Neuronal stem cell (in vitro differentiated cells): ENCODE results near the gene TDO2.

Experiments
- DNase-seq: peaks from one replicate; pipeline ENCODE4 v3.0.0-alpha.2; 2013; ENCODE audit warnings: low spot score
- H2AFZ ChIP-seq: one replicate; pipeline ENCODE4 v1.6.1; 2013; ENCODE audit warnings: mild to moderate bottlenecking, low read length, inconsistent platforms
- H2AK5ac ChIP-seq: 2 replicates; pipeline ENCODE4 v1.6.1; 2013; ENCODE audit warnings: low read depth, mild to moderate bottlenecking, inconsistent platforms, low read length, moderate library complexity, mixed read lengths
- H2BK120ac ChIP-seq: 2 replicates; pipeline ENCODE4 v1.6.1; 2013; ENCODE audit warnings: low read depth, mild to moderate bottlenecking, inconsistent platforms, low read length, moderate library complexity, mixed read lengths
- H2BK12ac ChIP-seq: one replicate; pipeline ENCODE4 v1.6.1; 2013; ENCODE audit warnings: low read length, inconsistent platforms
- H2BK15ac ChIP-seq: 2 replicates; pipeline ENCODE4 v1.6.1; 2013; ENCODE audit warnings: mild to moderate bottlenecking, low read length, inconsistent platforms, mixed read lengths
- H2BK5ac ChIP-seq: one replicate; pipeline ENCODE4 v1.6.1; 2013; ENCODE audit warnings: inconsistent platforms, mild to moderate bottlenecking, low read length, moderate library complexity
- H3K14ac ChIP-seq: one replicate; pipeline ENCODE4 v1.6.1; 2013; ENCODE audit warnings: low read length, inconsistent platforms
- H3K18ac ChIP-seq: 2 replicates; pipeline ENCODE4 v1.6.1; 2013; ENCODE audit warnings: low read length, inconsistent platforms
- H3K23ac ChIP-seq: 2 replicates; pipeline ENCODE4 v1.6.1; 2013; ENCODE audit warnings: low read depth, mild to moderate bottlenecking, mixed read lengths, low read length, inconsistent platforms; ENCODE audit not compliant: poor library complexity
- H3K27ac ChIP-seq: replicated peaks from 3 replicates; pipeline ENCODE4 v1.5.1; 2013; ENCODE audit warnings: low read length, inconsistent platforms
- H3K27me3 ChIP-seq, 3 experiments: 2 replicates each; pipeline ENCODE4 v1.6.1; 2013; ENCODE audit warnings: low read length in 3 of 3, mild to moderate bottlenecking in 2 of 3, inconsistent platforms in 1 of 3, low read depth in 1 of 3, mixed read lengths in 1 of 3, moderate library complexity in 1 of 3; ENCODE audit not compliant: control insufficient read depth in 3 of 3, insufficient read depth in 3 of 3
- H3K36me3 ChIP-seq, 2 donors: replicated peaks in 1 of 2; 2 replicates each; pipeline ENCODE4 v1.6.1; 2013; ENCODE audit warnings: low read length in 2 of 2; ENCODE audit not compliant: control insufficient read depth in 2 of 2, insufficient read depth in 2 of 2
- H3K4ac ChIP-seq: 2 replicates; pipeline ENCODE4 v1.6.1; 2013; ENCODE audit warnings: inconsistent platforms, mild to moderate bottlenecking, low read length, moderate library complexity
- H3K4me1 ChIP-seq, 2 donors: 1 replicate in 1 of 2; 2 replicates in 1 of 2; pipeline ENCODE4 v1.6.1; 2013; ENCODE audit warnings: low read length in 2 of 2, low read depth in 1 of 2; ENCODE audit not compliant: control insufficient read depth in 2 of 2, insufficient read depth in 1 of 2
- H3K4me2 ChIP-seq: one replicate; pipeline ENCODE4 v1.6.1; 2013; ENCODE audit warnings: mild to moderate bottlenecking, low read length, inconsistent platforms; ENCODE audit not compliant: insufficient read depth, poor library complexity, severe bottlenecking
- H3K4me3 ChIP-seq, 2 donors: 2 replicates each; pipeline ENCODE4 v1.5.1; 2013; ENCODE audit warnings: low read length in 2 of 2, mild to moderate bottlenecking in 2 of 2, inconsistent platforms in 1 of 2, moderate library complexity in 1 of 2
- H3K79me1 ChIP-seq: one replicate; pipeline ENCODE4 v1.6.1; 2013; ENCODE audit warnings: low read depth, mild to moderate bottlenecking, inconsistent platforms, low read length, moderate library complexity
- H3K9ac ChIP-seq: one replicate; pipeline ENCODE4 v1.6.1; 2013; ENCODE audit warnings: mild to moderate bottlenecking, low read depth, low read length, inconsistent platforms; ENCODE audit not compliant: poor library complexity
- H3K9me3 ChIP-seq, 2 donors: replicated peaks in 1 of 2; 2 replicates each; pipeline versions ENCODE3 to v1.6.1; 2013; ENCODE audit warnings: low read length in 2 of 2, mild to moderate bottlenecking in 2 of 2, inconsistent platforms in 1 of 2, low read depth in 1 of 2, mixed read lengths in 1 of 2, moderate library complexity in 1 of 2; ENCODE audit not compliant: control insufficient read depth in 2 of 2, insufficient read depth in 1 of 2
- H4K8ac ChIP-seq: one replicate; pipeline ENCODE4 v1.6.1; 2013; ENCODE audit warnings: low read depth, mild to moderate bottlenecking, inconsistent platforms, low read length, moderate library complexity
- H4K91ac ChIP-seq: one replicate; pipeline ENCODE4 v1.6.1; 2013; ENCODE audit warnings: low read length, low read depth, mild to moderate bottlenecking, inconsistent platforms; ENCODE audit not compliant: poor library complexity
- WGBS, 2 donors: extraction: QIAGEN DNeasy Blood & Tissue Kit; methylation state at CpG; one replicate each; pipeline ENCODE4 v1.1.7; 2013; ENCODE audit warnings: missing lambda C conversion rate in 2 of 2, mixed read lengths in 1 of 2; ENCODE audit not compliant: insufficient read length in 2 of 2, insufficient replicate concordance in 1 of 2; ENCODE audit errors: extremely low coverage in 2 of 2; 5-methylcytosine and 5-hydroxymethylcytosine counted together

TDO2 gene

GRCh38 chr4:155966731-155967395 is 63.4 kb downstream of the TDO2 start:
- H3K14ac ChIP-seq: no peak overlapping the region
- H3K4me1 ChIP-seq: peaks cover 0 to 3% of the 10 kb centered on the region in 2 donors
- H2BK120ac ChIP-seq: no peak overlapping the region
- no peak overlapping the region for H2AFZ ChIP-seq
- H4K91ac ChIP-seq: no peak overlapping the region
- no peak overlapping the region for H3K4me2 ChIP-seq
- no peak overlapping the region for H2BK5ac ChIP-seq
- H3K18ac ChIP-seq: no peak overlapping the region
- no peaks in the 10 kb centered on the region for H3K79me1 ChIP-seq
- no peaks in the 10 kb centered on the region for H3K27me3 ChIP-seq
- H3K9me3 ChIP-seq: no peaks in the 10 kb centered on the region
- no peak overlapping the region for H2BK12ac ChIP-seq
- no peak for DNase-seq
- H3K23ac ChIP-seq: no peak overlapping the region
- no peak overlapping the region for H2AK5ac ChIP-seq
- no peak overlapping the region for H4K8ac ChIP-seq
- H3K27ac ChIP-seq: no peak overlapping the region
- H3K4ac ChIP-seq: no peak overlapping the region
- no peak overlapping the region for H2BK15ac ChIP-seq
- no CpG with 5 or more reads among the region's 3 CpGs for WGBS, 2 donors
- no peak overlapping the region for H3K4me3 ChIP-seq
- no peaks in the 10 kb centered on the region for H3K36me3 ChIP-seq
- no peak overlapping the region for H3K9ac ChIP-seq
